Measurements from ENCODE around the gene C2orf68. TPM values are rescaled to one million over a fixed set of nuclear protein-coding genes. Genes with fewer than 3 reads are reported as not detected.
A peak's percentile ranks its signal among the peaks of the same experiment; 100 is the strongest.

C2orf68 gene
- total and polyA plus RNA-seq, 2 of the 13 experiments (the other 11 are each of a cell fraction or from before 2014, with no cell fraction given) = 47.1 to 77.4 TPM

DNA sequence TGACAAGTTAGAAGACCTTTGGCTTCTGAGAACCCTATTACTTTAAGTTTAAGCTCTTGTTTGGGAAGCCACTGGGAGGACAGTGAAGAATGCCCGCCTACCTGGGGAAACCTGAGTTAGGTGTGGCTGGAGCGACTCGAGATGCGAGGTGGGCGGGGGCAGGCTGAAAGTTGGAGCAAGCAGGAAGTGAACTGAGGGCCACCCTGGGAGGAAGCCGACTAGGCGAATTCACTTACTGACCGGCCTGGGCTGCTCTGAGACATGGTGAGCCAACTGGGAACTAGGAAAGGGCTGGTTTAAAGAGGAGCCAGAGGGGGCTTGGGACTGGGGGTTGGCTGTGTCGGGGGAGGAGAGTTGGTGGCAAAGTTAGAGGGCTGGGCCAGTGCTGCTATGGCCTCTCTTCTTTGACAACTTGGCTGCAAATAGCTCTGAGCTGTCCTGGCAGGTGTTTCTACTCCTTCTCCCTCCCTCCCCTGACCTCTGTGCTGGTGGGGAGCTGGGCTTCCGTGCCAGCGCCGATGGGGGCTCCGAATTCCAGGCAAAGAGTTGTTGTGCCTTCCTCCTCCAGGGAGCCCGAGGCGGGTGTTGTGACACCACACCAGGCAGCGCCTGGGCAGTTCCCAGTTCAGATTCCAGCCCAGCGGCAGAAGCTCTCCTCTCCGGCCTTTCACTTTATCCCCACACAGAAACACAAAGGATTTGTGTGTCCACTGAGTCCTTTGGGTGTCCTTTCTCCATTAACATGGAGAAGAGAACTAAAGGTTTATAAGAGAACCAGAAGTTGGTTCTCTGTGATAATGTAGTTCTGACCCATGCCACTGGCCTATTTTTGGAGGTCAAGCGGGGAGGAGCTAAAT lies 34.3 kb downstream of the C2orf68 start, which contains the start of gene VAMP8 (continued):
- TF ChIP-seq SCMH1 (CRISPR knock-in tag; IDR thresholded peaks at IDR 0.05; ENCODE audit: borderline replicate concordance) (no peak), PRMT3 (CRISPR knock-in tag; IDR thresholded peaks at IDR 0.05; ENCODE audit: borderline replicate concordance, low read depth) (no peak), CCDC6 (CRISPR knock-in tag; IDR thresholded peaks at IDR 0.05) (peak; percentile 46; the same call in 1 of the 2 replicates), ARHGAP35 (CRISPR knock-in tag; IDR thresholded peaks at IDR 0.05; ENCODE audit: borderline replicate concordance) (no peak), ARNTL (CRISPR knock-in tag; IDR thresholded peaks at IDR 0.05) (no peak), FOSL1 (CRISPR knock-in tag; IDR thresholded peaks at IDR 0.05; ENCODE audit: borderline replicate concordance) (no peak), ZSCAN9 (CRISPR knock-in tag; IDR thresholded peaks at IDR 0.05; ENCODE audit: borderline replicate concordance) (no peak), ZNF484 (CRISPR knock-in tag; IDR thresholded peaks at IDR 0.05; ENCODE audit: borderline replicate concordance, low read depth) (no peak), ZNF746 (CRISPR knock-in tag; IDR thresholded peaks at IDR 0.05) (no peak), MLLT10 (CRISPR knock-in tag; IDR thresholded peaks at IDR 0.05) (no peak), EEA1 (CRISPR knock-in tag; IDR thresholded peaks at IDR 0.05; ENCODE audit: borderline replicate concordance) (no peak), TARDBP (CRISPR knock-in tag; IDR thresholded peaks at IDR 0.05) (no peak), ETV5 (CRISPR knock-in tag; IDR thresholded peaks at IDR 0.05; ENCODE audit: borderline replicate concordance) (peak; percentile 34), GATAD2A (CRISPR knock-in tag; IDR thresholded peaks at IDR 0.05) (0 out of 2 replicates have a peak, but pooled peaks have one; percentile 9), SALL1 (CRISPR knock-in tag; IDR thresholded peaks at IDR 0.05) (peak; percentile 57), HNRNPUL1 (IDR thresholded peaks at IDR 0.05; ENCODE audit: low read depth, low read length) (no peak)
- TF ChIP-seq, protein P1, sequence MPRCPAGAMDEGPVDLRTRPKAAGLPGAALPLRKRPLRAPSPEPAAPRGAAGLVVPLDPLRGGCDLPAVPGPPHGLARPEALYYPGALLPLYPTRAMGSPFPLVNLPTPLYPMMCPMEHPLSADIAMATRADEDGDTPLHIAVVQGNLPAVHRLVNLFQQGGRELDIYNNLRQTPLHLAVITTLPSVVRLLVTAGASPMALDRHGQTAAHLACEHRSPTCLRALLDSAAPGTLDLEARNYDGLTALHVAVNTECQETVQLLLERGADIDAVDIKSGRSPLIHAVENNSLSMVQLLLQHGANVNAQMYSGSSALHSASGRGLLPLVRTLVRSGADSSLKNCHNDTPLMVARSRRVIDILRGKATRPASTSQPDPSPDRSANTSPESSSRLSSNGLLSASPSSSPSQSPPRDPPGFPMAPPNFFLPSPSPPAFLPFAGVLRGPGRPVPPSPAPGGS (CRISPR knock-in tag; IDR thresholded peaks at IDR 0.05) = no peak
- TF ChIP-seq, protein P2, sequence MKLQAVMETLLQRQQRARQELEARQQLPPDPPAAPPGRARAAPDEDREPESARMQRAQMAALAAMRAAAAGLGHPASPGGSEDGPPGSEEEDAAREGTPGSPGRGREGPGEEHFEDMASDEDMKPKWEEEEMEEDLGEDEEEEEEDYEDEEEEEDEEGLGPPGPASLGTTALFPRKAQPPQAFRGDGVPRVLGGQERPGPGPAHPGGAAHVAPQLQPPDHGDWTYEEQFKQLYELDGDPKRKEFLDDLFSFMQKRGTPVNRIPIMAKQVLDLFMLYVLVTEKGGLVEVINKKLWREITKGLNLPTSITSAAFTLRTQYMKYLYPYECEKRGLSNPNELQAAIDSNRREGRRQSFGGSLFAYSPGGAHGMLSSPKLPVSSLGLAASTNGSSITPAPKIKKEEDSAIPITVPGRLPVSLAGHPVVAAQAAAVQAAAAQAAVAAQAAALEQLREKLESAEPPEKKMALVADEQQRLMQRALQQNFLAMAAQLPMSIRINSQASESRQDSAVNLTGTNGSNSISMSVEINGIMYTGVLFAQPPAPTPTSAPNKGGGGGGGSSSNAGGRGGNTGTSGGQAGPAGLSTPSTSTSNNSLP (IDR thresholded peaks at IDR 0.05; ENCODE audit: low read depth, low read length) = no peak
- TF ChIP-seq, protein P3, sequence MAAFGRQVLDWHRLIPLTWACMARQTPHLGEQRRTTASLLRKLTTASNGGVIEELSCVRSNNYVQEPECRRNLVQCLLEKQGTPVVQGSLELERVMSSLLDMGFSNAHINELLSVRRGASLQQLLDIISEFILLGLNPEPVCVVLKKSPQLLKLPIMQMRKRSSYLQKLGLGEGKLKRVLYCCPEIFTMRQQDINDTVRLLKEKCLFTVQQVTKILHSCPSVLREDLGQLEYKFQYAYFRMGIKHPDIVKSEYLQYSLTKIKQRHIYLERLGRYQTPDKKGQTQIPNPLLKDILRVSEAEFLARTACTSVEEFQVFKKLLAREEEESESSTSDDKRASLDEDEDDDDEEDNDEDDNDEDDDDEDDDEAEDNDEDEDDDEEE (CRISPR knock-in tag; IDR thresholded peaks at IDR 0.05) = no peak
- TF ChIP-seq, protein P4, sequence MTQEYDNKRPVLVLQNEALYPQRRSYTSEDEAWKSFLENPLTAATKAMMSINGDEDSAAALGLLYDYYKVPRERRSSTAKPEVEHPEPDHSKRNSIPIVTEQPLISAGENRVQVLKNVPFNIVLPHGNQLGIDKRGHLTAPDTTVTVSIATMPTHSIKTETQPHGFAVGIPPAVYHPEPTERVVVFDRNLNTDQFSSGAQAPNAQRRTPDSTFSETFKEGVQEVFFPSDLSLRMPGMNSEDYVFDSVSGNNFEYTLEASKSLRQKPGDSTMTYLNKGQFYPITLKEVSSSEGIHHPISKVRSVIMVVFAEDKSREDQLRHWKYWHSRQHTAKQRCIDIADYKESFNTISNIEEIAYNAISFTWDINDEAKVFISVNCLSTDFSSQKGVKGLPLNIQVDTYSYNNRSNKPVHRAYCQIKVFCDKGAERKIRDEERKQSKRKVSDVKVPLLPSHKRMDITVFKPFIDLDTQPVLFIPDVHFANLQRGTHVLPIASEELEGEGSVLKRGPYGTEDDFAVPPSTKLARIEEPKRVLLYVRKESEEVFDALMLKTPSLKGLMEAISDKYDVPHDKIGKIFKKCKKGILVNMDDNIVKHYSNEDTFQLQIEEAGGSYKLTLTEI (CRISPR knock-in tag; conservative IDR thresholded peaks at IDR 0.05) = no peak
- TF ChIP-seq, protein P5, sequence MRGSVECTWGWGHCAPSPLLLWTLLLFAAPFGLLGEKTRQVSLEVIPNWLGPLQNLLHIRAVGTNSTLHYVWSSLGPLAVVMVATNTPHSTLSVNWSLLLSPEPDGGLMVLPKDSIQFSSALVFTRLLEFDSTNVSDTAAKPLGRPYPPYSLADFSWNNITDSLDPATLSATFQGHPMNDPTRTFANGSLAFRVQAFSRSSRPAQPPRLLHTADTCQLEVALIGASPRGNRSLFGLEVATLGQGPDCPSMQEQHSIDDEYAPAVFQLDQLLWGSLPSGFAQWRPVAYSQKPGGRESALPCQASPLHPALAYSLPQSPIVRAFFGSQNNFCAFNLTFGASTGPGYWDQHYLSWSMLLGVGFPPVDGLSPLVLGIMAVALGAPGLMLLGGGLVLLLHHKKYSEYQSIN (CRISPR knock-in tag; IDR thresholded peaks at IDR 0.05; ENCODE audit: borderline replicate concordance) = no peak
